NCI-H1694 (cell line): Measurements from ENCODE around the gene NDUFV2.

Experiments used
- DNase-seq: peaks from one replicate; lab custom pipeline; 2025; lab: John Stamatoyannopoulos, UW

NDUFV2 gene

DNA sequence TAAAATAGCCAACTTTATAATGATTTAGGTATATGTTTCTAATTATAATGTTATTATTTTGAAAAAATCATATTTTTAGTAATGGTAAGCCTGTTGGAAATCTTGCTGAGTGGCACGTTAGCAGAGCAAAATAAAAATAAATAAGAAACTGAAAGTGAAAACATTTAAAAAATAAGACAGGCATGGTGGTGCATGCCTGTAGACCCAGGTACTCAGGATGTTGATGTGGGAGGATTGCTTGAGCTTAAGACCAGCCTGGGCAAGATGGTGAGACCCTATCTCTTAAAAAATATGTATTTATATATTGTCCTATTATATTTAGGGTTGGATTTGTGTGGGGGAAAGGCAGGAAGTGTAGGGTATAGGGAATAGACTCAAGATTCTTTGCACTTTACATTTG, 18.3 kb downstream of the NDUFV2 start:
- no peak for DNase-seq

GRCh38 chr18:9123520-9123919, 21.0 kb downstream of the NDUFV2 start:
- DNase-seq, result no peak

DNA sequence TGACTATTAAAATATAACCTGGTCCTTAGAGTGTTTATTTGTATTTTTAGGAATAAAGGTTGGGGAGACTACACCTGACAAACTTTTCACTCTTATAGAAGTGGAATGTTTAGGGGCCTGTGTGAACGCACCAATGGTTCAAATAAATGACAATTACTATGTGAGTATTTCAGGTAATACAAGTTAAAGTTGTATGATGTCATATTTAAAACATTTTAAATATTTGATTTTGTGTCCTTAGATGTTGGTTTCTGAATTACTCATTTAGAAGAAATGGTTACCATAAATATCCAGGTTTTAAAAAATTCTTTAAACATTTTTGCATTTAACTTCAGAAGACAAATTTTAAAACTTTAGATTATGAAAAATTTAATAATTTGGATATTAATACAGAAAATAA, 22.3 kb downstream of the NDUFV2 start:
- DNase-seq, result no peak

- DNase-seq, result no peak
Measured at GRCh38 chr18:9126337-9126736, 23.8 kb downstream of the NDUFV2 start.

- no peak for DNase-seq
Measured at GRCh38 chr18:9130195-9130594, 27.7 kb downstream of the NDUFV2 start.

DNA sequence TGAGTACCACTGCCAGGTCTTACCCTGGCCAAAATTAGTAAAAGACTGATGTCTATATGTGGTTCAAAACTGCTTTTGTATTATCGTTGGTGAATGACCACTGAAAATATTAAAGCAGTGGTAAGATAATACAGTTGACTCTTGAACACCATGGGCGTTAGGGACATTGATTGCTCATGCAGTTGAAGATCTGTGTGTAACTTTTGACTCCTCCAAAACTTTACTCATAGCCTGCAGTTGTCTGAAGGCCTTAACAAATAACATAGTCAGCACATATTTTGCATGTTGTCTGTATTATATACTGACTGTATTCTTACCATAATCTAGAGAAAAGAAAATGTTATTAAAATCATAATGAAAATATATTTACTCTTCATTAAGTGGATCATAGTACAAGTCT, 28.3 kb downstream of the NDUFV2 start:
- no peak for DNase-seq

GRCh38 chr18:9132628-9133027, 30.1 kb downstream of the NDUFV2 start:
- DNase-seq, result no peak

- DNase-seq, result no peak
Measured at GRCh38 chr18:9133225-9133624, 30.7 kb downstream of the NDUFV2 start.

- peak; percentile 8 for DNase-seq
Measured at GRCh38 chr18:9135081-9135911, 32.8 kb downstream of the NDUFV2 start.

GRCh38 chr18:9135912-9136314, 33.4 kb downstream of the NDUFV2 start:
- DNase-seq, result peak; percentile 33

- DNase-seq, result peak; percentile 68
Measured at GRCh38 chr18:9136315-9137155, 34.0 kb downstream of the NDUFV2 start, which contains the start of gene ANKRD12. ANKRD12 (plus strand) TSS chr18:9136781; CDS start chr18:9182433, 45,652 bp downstream.

DNA sequence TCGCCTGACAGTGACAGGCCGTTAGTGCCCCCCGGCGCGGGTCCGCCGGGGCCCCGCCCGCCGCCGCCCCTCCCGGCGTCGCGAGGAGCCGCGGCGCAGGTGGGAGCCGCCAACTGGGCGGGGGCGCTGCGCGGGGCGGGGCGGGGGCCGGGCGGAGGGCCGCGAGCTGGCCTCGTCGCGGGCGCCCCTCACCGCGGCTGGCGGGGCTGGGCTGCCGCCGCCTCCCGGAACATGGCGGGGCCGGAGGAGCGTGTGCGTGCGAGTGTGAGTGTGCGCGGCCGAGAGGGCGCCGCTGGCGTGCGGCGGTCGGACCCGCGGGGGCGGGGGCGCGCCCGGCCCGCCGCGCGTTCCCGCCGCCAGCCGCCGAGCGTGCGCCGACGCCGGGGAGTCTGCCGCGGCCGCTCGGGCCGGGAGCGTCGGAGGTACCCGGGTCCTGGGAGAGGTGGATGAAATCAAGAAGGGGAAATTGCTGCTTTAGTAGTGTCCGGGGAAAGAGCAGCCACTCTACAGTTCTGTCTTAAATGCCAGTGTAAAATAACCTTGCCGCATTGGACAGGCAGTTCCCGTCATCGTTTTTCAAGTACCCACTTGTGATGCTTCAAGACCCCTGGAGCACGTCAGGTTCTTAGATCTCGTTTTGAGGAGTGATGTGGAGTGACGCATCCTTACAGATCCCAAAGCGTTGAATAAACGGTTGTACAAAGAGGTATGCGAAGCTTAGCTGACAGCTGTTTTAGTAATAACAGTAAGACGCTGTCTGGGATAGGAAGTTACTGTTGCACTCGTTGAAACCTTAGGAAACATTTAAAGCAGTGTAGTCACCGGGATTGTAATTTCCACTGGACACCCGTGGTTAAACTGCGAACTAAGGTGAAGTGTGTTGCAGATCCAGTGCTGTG, 34.9 kb downstream of the NDUFV2 start:
- peak; percentile 6 for DNase-seq

GRCh38 chr18:9139400-9140039, 37.0 kb downstream of the NDUFV2 start:
- no peak for DNase-seq

- DNase-seq, result no peak
Measured at GRCh38 chr18:9140381-9140780, 37.9 kb downstream of the NDUFV2 start.

- DNase-seq, result no peak
Measured at GRCh38 chr18:9140984-9141383, 38.5 kb downstream of the NDUFV2 start.

- no peak for DNase-seq
Measured at GRCh38 chr18:9146224-9146623, 43.7 kb downstream of the NDUFV2 start.

GRCh38 chr18:9147440-9148202, 45.1 kb downstream of the NDUFV2 start:
- peak; percentile 24 for DNase-seq

DNA sequence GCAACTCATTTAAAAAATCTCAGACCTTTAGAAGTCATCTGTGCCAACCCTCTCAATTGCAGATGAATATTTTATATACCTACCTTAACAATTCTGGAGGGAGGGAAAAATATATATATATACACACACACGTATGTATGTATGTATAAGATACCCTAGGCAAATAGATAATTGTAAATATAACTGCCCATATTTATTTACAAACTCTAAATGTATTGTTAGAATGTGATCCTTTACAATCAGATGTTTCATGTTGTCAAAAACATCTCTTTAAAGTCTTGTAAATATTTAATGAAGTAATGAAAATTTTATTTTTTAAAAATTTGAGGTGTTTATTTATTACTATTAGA, 45.7 kb downstream of the NDUFV2 start:
- no peak for DNase-seq

GRCh38 chr18:9150121-9150520, 47.6 kb downstream of the NDUFV2 start:
- DNase-seq, result no peak

DNA sequence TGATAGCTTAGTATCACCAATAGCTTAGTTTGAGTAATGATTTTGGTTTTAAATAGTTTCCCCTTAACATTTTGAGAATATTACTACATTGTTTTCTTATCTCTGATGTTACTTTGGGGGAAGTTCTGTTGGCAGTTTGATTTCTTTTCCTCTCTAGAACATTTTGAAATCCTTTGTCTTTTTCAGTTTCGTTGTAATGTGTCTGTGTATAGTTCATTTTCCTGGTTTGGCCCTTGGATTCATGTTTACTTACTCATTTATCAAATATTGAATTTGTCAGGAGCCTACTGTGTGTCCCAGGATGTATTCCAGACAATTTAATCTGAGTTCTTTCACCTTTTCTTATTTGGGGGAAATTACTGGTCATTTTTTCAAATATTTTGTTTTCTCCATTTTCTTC, 50.8 kb downstream of the NDUFV2 start:
- DNase-seq, result no peak
